ENCODE measurements around the gene SULT6B1. TPM values are rescaled to one million over a fixed set of nuclear protein-coding genes. Genes with fewer than 3 reads are reported as not detected.

The SULT6B1 gene
- total RNA-seq, 2 donors from 2014 or later = not detected

Other genes with a start within 250 kb of the SULT6B1 start
- 10 to 100 TPM; 34.1 to 41.7 TPM for gene STRN, start 222.1 kb downstream of the SULT6B1 start, total RNA-seq
- 10 to 100 TPM; 12.4 to 14.8 TPM for gene HEATR5B, start 104.3 kb downstream of the SULT6B1 start, total RNA-seq
- 10 to 100 TPM; 12.3 to 12.4 TPM for gene GPATCH11, start 104.2 kb downstream of the SULT6B1 start, total RNA-seq
- gene EIF2AK2, start 31.7 kb downstream of the SULT6B1 start, total RNA-seq = 10 to 100 TPM; 30.1 to 42.9 TPM
- gene CEBPZOS, start 7.8 kb upstream of the SULT6B1 start, total RNA-seq = 10 to 100 TPM; 34.0 to 39.7 TPM
- 10 to 100 TPM; 52.6 to 67.7 TPM for gene CEBPZ, start 42.9 kb upstream of the SULT6B1 start, total RNA-seq
- gene NDUFAF7, start 43.0 kb upstream of the SULT6B1 start, total RNA-seq = 10 to 100 TPM; 30.6 to 33.4 TPM
- 10 to 100 TPM; 20.2 to 28.5 TPM for gene PRKD3, start 136.2 kb upstream of the SULT6B1 start, total RNA-seq
- under 1 TPM; 0.35 to 0.70 TPM for gene QPCT, start 156.0 kb upstream of the SULT6B1 start, total RNA-seq